H1 (cell line): ENCODE data around the gene SH2D2A. TPM values are rescaled to one million over a fixed set of nuclear protein-coding genes. Genes with fewer than 3 reads are reported as not detected.

Experiments used
- ASH2L ChIP-seq: fragments of 200-600, 300-600 bp; sonication (generic); IDR thresholded peaks from one replicate; pipeline ENCODE4 v1.7.1; 2017; ENCODE audit warnings: low read length
- CREB1 ChIP-seq: IDR thresholded peaks from 2 replicates; pipeline ENCODE4 v1.6.1; 2012; ENCODE audit warnings: inconsistent platforms
- HDAC2 ChIP-seq, 2 experiments: fragments of 300-600 bp in 1 of 2; sonication (generic) in 1 of 2; IDR thresholded peaks; 2 replicates each; pipeline ENCODE4 v1.6.1; 2011 to 2012; ENCODE audit warnings: low read depth in 2 of 2, low read length in 2 of 2, mild to moderate bottlenecking in 2 of 2, moderate library complexity in 2 of 2, borderline replicate concordance in 1 of 2, inconsistent platforms in 1 of 2
- MAFK ChIP-seq: IDR thresholded peaks from 2 replicates; pipeline ENCODE4 v1.6.1; 2012; ENCODE audit warnings: low read depth, mild to moderate bottlenecking, improper control_type of control experiment, low read length
- RBBP5 ChIP-seq: IDR thresholded peaks from 2 replicates; pipeline ENCODE4 v1.7.1; 2012; ENCODE audit warnings: low read depth, mild to moderate bottlenecking, inconsistent platforms, low read length, moderate library complexity, borderline replicate concordance
- RNF2 ChIP-seq: fragments of 200-900, 300-1000 bp; sonication (generic); IDR thresholded peaks from 2 replicates; pipeline ENCODE4 v1.7.1; 2016; ENCODE audit warnings: borderline replicate concordance, low read depth, mild to moderate bottlenecking, antibody characterized with exemption, low read length; ENCODE audit not compliant: poor library complexity, severe bottlenecking; ENCODE audit errors: missing control alignments
- SP2 ChIP-seq: IDR thresholded peaks from 2 replicates; pipeline ENCODE4 v1.6.1; 2012; ENCODE audit warnings: mild to moderate bottlenecking, low read length, inconsistent platforms
- polyA plus RNA-seq, 7 experiments: library from polyadenylated mRNA; depleted of rRNA in 3 of 7; stranded (reverse) in 5 of 7; unstranded in 2 of 7; fragments of >200 nt in 5 of 7; fragments of 200-250 nt in 2 of 7; gene quantifications; 1 replicate in 5 of 7; 2 replicates in 1 of 7; 4 replicates in 1 of 7; pipeline versions ENCODE4 v1.2.1 to v1.2.3, GENCODE V29; 2011 to 2013; ENCODE audit warnings: missing spikeins in 2 of 7, mixed read lengths in 2 of 7
- total RNA-seq: library from RNA; stranded (reverse); fragmentation: NEBNext Ultra II Directional; extraction: Animal tissue kit (Norgen Biotek cat#: 25700); gene quantifications from 2 replicates; pipeline ENCODE4 v1.2.1, GENCODE V29; 2021
- TF ChIP-seq, protein P1 (sequence below): IDR thresholded peaks from 2 replicates; pipeline ENCODE4 v1.6.1; 2011; ENCODE audit warnings: low read depth, mild to moderate bottlenecking, low read length; ENCODE audit not compliant: insufficient read depth

Gene SH2D2A
- total and polyA plus RNA-seq, 2 of the 8 experiments (the other 6 are each of a cell fraction or from before 2014, with no cell fraction given) = 3.3 to 7.9 TPM

DNA sequence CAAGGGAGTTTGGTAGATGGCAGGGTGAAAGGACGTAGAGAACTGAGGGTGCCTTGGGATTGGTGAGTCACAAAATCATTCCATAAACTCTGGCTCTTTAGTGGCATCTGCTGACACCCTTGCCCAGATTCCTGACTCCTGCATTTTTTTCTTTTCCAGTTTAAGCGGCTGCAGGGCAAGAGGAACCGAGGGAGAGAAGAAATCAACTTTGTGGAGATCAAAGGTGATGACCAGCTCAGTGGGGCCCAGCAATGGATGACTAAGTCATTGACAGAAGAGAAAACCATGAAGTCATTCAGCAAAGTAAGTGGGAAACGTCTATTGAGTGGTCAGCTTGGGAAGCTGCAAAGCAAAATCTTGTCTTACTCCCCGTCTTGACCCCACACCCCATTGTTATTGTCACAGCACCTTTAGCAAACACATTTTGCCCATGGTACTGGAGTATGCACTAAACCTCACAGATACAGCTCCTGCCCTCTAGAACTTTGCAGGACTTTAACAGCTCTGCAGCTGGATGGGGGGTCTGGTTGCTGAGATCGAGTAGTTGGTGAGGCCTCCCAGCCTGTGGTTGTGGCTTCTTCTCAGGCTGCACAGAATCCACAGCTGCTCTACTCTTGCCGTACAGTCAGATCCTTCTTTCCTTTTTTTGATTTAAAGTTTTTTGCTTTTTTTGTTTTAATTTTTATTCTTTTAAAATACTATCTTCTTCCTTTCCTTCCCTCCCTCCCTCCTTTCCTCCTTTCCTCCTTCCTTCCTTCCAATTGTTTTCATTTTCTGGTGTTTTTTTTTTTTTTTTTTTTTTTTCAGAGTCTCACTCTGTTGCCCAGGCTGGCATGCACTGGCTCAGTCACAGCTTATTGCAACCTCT, 21.9 kb downstream of the SH2D2A start (continued):
- TF ChIP-seq, protein P1, sequence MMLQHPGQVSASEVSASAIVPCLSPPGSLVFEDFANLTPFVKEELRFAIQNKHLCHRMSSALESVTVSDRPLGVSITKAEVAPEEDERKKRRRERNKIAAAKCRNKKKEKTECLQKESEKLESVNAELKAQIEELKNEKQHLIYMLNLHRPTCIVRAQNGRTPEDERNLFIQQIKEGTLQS = no peak
- TF ChIP-seq SP2 = no peak
- TF ChIP-seq RBBP5 = no peak
- no peak for TF ChIP-seq ASH2L
- no peak for TF ChIP-seq CREB1
- TF ChIP-seq MAFK = no peak
- no peak for TF ChIP-seq HDAC2 (IDR thresholded peaks at IDR 0.05; ENCODE audit: borderline replicate concordance in 1 of 2, low read depth in 2 of 2, low read length in 2 of 2)
- TF ChIP-seq RNF2 = no peak
